Hepatocyte (in vitro differentiated cells): Measurements from ENCODE around the gene TENM4. TPM values are rescaled to one million over a fixed set of nuclear protein-coding genes. Genes with fewer than 3 reads are reported as not detected.

Experiments used
- DNase-seq: peaks from one replicate; pipeline ENCODE4 v3.0.0-alpha.2; 2016; ENCODE audit warnings: low spot score
- H2AFZ ChIP-seq: fragments of 200-600 bp; sonication (generic); 2 replicates; pipeline ENCODE4 v1.6.0; 2016; ENCODE audit warnings: antibody characterized with exemption, mild to moderate bottlenecking
- H3K27ac ChIP-seq: fragments of 200-600 bp; sonication (generic); 2 replicates; pipeline ENCODE4 v1.5.1; 2016; ENCODE audit warnings: mild to moderate bottlenecking
- H3K27me3 ChIP-seq: fragments of 200-600 bp; sonication (generic); 2 replicates; pipeline ENCODE4 v1.6.1; 2016
- H3K36me3 ChIP-seq: fragments of 200-600 bp; sonication (generic); replicated peaks from 2 replicates; pipeline ENCODE4 v1.5.1; 2016; ENCODE audit warnings: low read depth; ENCODE audit not compliant: insufficient read depth
- H3K4me1 ChIP-seq: fragments of 200-600 bp; sonication (generic); 2 replicates; pipeline ENCODE4 v1.5.1; 2016; ENCODE audit warnings: mild to moderate bottlenecking, moderate library complexity; ENCODE audit not compliant: insufficient read depth
- H3K4me2 ChIP-seq: fragments of 200-600 bp; sonication (generic); 2 replicates; pipeline ENCODE4 v1.6.0; 2016
- H3K4me3 ChIP-seq: fragments of 200-600 bp; sonication (generic); 2 replicates; pipeline ENCODE4 v1.5.1; 2016; ENCODE audit warnings: mild to moderate bottlenecking
- H3K79me2 ChIP-seq: fragments of 200-600 bp; sonication (generic); 2 replicates; pipeline ENCODE4 v1.6.0; 2017; ENCODE audit warnings: mild to moderate bottlenecking
- H3K9me2 ChIP-seq: fragments of 200-600 bp; sonication (generic); replicated peaks from 2 replicates; pipeline ENCODE4 v1.6.0; 2017; ENCODE audit warnings: mild to moderate bottlenecking; ENCODE audit not compliant: insufficient read depth
- H3K9me3 ChIP-seq: fragments of 200-600 bp; sonication (generic); 2 replicates; pipeline ENCODE4 v1.5.1; 2016; ENCODE audit warnings: low read depth, mild to moderate bottlenecking
- H4K20me1 ChIP-seq: fragments of 200-600 bp; sonication (generic); 2 replicates; pipeline ENCODE4 v1.6.0; 2016; ENCODE audit warnings: mild to moderate bottlenecking; ENCODE audit not compliant: insufficient read depth, poor library complexity, severe bottlenecking
- CTCF ChIP-seq: fragments of 200-600 bp; sonication (generic); IDR thresholded peaks from 2 replicates; pipeline ENCODE4 v1.5.1; 2016; ENCODE audit warnings: antibody characterized with exemption, mild to moderate bottlenecking; ENCODE audit not compliant: poor library complexity
- EZH2 ChIP-seq: fragments of 200-600 bp; sonication (generic); IDR thresholded peaks from 2 replicates; pipeline ENCODE4 v1.6.1; 2016; ENCODE audit warnings: antibody characterized with exemption, mild to moderate bottlenecking, borderline replicate concordance
- EZH2phosphoT487 ChIP-seq: fragments of 200-600 bp; sonication (generic); IDR thresholded peaks from one replicate; pipeline ENCODE4 v1.6.1; 2018; ENCODE audit warnings: antibody characterized with exemption, mild to moderate bottlenecking, low read depth, moderate library complexity; ENCODE audit not compliant: unreplicated experiment, severe bottlenecking
- WGBS: methylation state at CpG from one replicate; pipeline ENCODE4 v1.1.6; 2016; ENCODE audit warnings: low lambda C conversion rate; ENCODE audit errors: missing lambda C conversion rate; 5-methylcytosine and 5-hydroxymethylcytosine counted together
- polyA plus RNA-seq: library from polyadenylated mRNA; unstranded; fragments of >200 nt; fragmentation: Nextera tagmentation; extraction: Ambion mirVana; gene quantifications from 2 replicates; pipeline ENCODE4 v1.2.1, GENCODE V29; 2016
- total RNA-seq: library from RNA; depleted of rRNA; stranded (reverse); fragments of >200 nt; gene quantifications from 2 replicates; pipeline ENCODE4 v1.2.3, GENCODE V29; 2014

TENM4 gene
- total and polyA plus RNA-seq, 2 experiments from 2014 or later = 18.4 to 18.7 TPM

DNA sequence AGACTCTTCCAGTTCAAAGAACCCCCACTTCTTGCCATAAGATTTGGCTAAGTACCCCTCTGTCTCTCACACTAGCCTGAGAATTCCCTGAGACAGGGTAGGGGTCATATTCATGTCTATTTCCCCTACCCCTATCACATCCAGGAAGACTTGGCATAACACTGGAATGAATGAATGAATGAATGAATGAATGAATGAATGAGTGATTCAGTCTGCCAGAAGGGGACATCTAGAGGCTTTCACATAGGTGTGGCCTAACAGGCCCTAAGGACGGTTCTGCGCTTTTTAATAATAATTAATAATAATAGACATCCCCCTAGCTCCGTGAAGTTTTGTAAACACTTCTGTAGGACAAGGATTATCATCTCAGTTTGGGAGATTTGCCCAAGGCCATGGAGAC is 415.7 kb downstream of the TENM4 start:
- Histone ChIP-seq H3K4me3 (no peak overlapping the region), H4K20me1 (no peaks in the 10 kb centered on the region), H3K4me2 (no peak overlapping the region), H3K4me1 (peaks cover 5% of the 10 kb centered on the region), H3K9me2 (no peaks in the 10 kb centered on the region), H2AFZ (no peak overlapping the region), H3K79me2 (no peaks in the 10 kb centered on the region), H3K9me3 (no peaks in the 10 kb centered on the region), H3K27me3 (no peaks in the 10 kb centered on the region), H3K27ac (no peak overlapping the region), H3K36me3 (no peaks in the 10 kb centered on the region)
- no peak for TF ChIP-seq CTCF
- TF ChIP-seq EZH2phosphoT487 = no peak
- WGBS = 84% methylated on average over 3 of the region's 3 CpGs
- no peak for DNase-seq

GRCh38 chr11:79022265-79022664 is 418.6 kb downstream of the TENM4 start:
- Histone ChIP-seq H3K27ac (no peak overlapping the region), H3K4me3 (no peak overlapping the region), H3K4me1 (peaks cover 5% of the 10 kb centered on the region), H3K9me3 (no peaks in the 10 kb centered on the region), H3K27me3 (no peaks in the 10 kb centered on the region), H3K79me2 (no peaks in the 10 kb centered on the region), H3K36me3 (no peaks in the 10 kb centered on the region), H3K4me2 (no peak overlapping the region), H4K20me1 (no peaks in the 10 kb centered on the region), H3K9me2 (no peaks in the 10 kb centered on the region), H2AFZ (no peak overlapping the region)
- TF ChIP-seq CTCF (no peak), EZH2 (no peak), EZH2phosphoT487 (no peak)
- WGBS = 41% methylated on average over 5 of the region's 5 CpGs
- DNase-seq = no peak

- Histone ChIP-seq H3K4me2 (no peak overlapping the region), H3K27ac (no peak overlapping the region), H3K27me3 (no peaks in the 10 kb centered on the region), H2AFZ (no peak overlapping the region), H3K36me3 (no peaks in the 10 kb centered on the region), H3K9me3 (no peaks in the 10 kb centered on the region), H3K4me3 (no peak overlapping the region), H3K4me1 (peaks cover 5% of the 10 kb centered on the region), H3K9me2 (no peaks in the 10 kb centered on the region), H3K79me2 (no peaks in the 10 kb centered on the region), H4K20me1 (no peaks in the 10 kb centered on the region)
- 94% methylated on average over 1 of the region's 1 CpG for WGBS
- no peak for DNase-seq
- TF ChIP-seq EZH2 = no peak
- TF ChIP-seq CTCF = no peak
Measured at GRCh38 chr11:79021601-79022000, 419.2 kb downstream of the TENM4 start.

DNA sequence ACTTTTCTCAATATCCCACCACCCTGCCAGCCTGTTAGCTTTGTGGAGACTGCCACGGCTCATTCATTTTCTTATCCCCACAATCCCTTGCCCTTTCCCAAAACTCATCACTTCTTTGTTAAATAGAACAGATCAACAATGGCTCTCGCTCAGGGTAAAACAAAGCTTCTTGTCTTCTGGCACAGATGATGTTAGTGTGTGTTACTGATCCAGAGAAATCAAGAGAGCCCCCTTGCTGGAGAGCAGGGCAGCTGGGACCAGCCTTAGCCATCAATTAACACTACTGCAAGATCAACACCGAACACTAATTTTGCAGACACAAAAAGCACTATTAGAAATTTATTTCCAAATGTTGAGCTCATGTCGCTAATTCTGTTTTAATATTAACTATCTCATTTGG is 420.9 kb downstream of the TENM4 start:
- no peaks in the 10 kb centered on the region for H4K20me1 ChIP-seq
- H3K79me2 ChIP-seq = no peaks in the 10 kb centered on the region
- no peaks in the 10 kb centered on the region for H3K4me1 ChIP-seq
- H2AFZ ChIP-seq = no peak overlapping the region
- H3K9me2 ChIP-seq = no peaks in the 10 kb centered on the region
- WGBS = 86% methylated on average over 4 of the region's 4 CpGs
- H3K27ac ChIP-seq = no peak overlapping the region
- TF ChIP-seq EZH2phosphoT487 (no peak), EZH2 (no peak), CTCF (no peak)
- no peaks in the 10 kb centered on the region for H3K36me3 ChIP-seq
- no peak overlapping the region for H3K4me2 ChIP-seq
- no peaks in the 10 kb centered on the region for H3K9me3 ChIP-seq
- no peaks in the 10 kb centered on the region for H3K27me3 ChIP-seq
- H3K4me3 ChIP-seq = no peak overlapping the region
- no peak for DNase-seq
